ENCODE measurements around the gene IGF2R.

IGF2R gene

GRCh38 chr6:159959165-159959975 is 9.5 kb upstream of the IGF2R start:
- H3K4me3 ChIP-seq (ENCODE audit: low read depth, low read length) = no peak overlapping the region
- TF ChIP-seq MAX (IDR thresholded peaks at IDR 0.05; ENCODE audit: low read depth, low read length) (no peak), MYC (IDR thresholded peaks at IDR 0.05; ENCODE audit: low read depth, low read length) (no peak), CTCF (IDR thresholded peaks at IDR 0.05; ENCODE audit: low read depth, low read length) (no peak), POLR2A (IDR thresholded peaks at IDR 0.05; ENCODE audit: extremely low read depth, insufficient read length) (no peak)
- DNase-seq (ENCODE audit: low read depth) = peak; percentile 87

- H3K4me3 ChIP-seq (ENCODE audit: low read depth, low read length) = no peak overlapping the region
- TF ChIP-seq MAX (IDR thresholded peaks at IDR 0.05; ENCODE audit: low read depth, low read length) = no peak
- no peak for TF ChIP-seq CTCF (IDR thresholded peaks at IDR 0.05; ENCODE audit: low read depth, low read length)
- TF ChIP-seq POLR2A (IDR thresholded peaks at IDR 0.05; ENCODE audit: extremely low read depth, insufficient read length) = no peak
- no peak for TF ChIP-seq MYC (IDR thresholded peaks at IDR 0.05; ENCODE audit: low read depth, low read length)
- no peak for DNase-seq (ENCODE audit: low read depth)
These were observed 8.9 kb upstream of the IGF2R start for GRCh38 chr6:159959976-159960384.

- no peak overlapping the region for H3K4me3 ChIP-seq (ENCODE audit: low read depth, low read length)
- TF ChIP-seq POLR2A (IDR thresholded peaks at IDR 0.05; ENCODE audit: extremely low read depth, insufficient read length) (no peak), MAX (IDR thresholded peaks at IDR 0.05; ENCODE audit: low read depth, low read length) (no peak), MYC (IDR thresholded peaks at IDR 0.05; ENCODE audit: low read depth, low read length) (no peak), CTCF (IDR thresholded peaks at IDR 0.05; ENCODE audit: low read depth, low read length) (no peak)
- DNase-seq (ENCODE audit: low read depth) = no peak
These were observed 8.4 kb upstream of the IGF2R start for GRCh38 chr6:159960485-159960884.

GRCh38 chr6:159961528-159961927 is 7.4 kb upstream of the IGF2R start:
- no peak for TF ChIP-seq MAX (IDR thresholded peaks at IDR 0.05; ENCODE audit: low read depth, low read length)
- TF ChIP-seq MYC (IDR thresholded peaks at IDR 0.05; ENCODE audit: low read depth, low read length) = no peak
- no peak for TF ChIP-seq POLR2A (IDR thresholded peaks at IDR 0.05; ENCODE audit: extremely low read depth, insufficient read length)
- TF ChIP-seq CTCF (IDR thresholded peaks at IDR 0.05; ENCODE audit: low read depth, low read length) = no peak
- DNase-seq (ENCODE audit: low read depth) = peak; percentile 54
- no peak overlapping the region for H3K4me3 ChIP-seq (ENCODE audit: low read depth, low read length)

- no peak overlapping the region for H3K4me3 ChIP-seq (ENCODE audit: low read depth, low read length)
- TF ChIP-seq MAX (IDR thresholded peaks at IDR 0.05; ENCODE audit: low read depth, low read length) (no peak), MYC (IDR thresholded peaks at IDR 0.05; ENCODE audit: low read depth, low read length) (no peak), POLR2A (IDR thresholded peaks at IDR 0.05; ENCODE audit: extremely low read depth, insufficient read length) (no peak), CTCF (IDR thresholded peaks at IDR 0.05; ENCODE audit: low read depth, low read length) (no peak)
- DNase-seq (ENCODE audit: low read depth) = no peak
These were observed 5.8 kb upstream of the IGF2R start for GRCh38 chr6:159963111-159963510.
